HL-60/S4 treated with phorbol 12-myristate 13-acetate at 8.2 ng/mL for 4 days and 3 days (cell line): ENCODE data around the gene CYSRT1.

Source experiments
- in situ Hi-C: fragments of 300-500 bp; cut with MboI; formaldehyde crosslinking; loops from 2 replicates; pipeline ENCODE4 v1.15.0; 2022; ENCODE audit warnings: low sequenced_read_pairs

CYSRT1 gene

DNA sequence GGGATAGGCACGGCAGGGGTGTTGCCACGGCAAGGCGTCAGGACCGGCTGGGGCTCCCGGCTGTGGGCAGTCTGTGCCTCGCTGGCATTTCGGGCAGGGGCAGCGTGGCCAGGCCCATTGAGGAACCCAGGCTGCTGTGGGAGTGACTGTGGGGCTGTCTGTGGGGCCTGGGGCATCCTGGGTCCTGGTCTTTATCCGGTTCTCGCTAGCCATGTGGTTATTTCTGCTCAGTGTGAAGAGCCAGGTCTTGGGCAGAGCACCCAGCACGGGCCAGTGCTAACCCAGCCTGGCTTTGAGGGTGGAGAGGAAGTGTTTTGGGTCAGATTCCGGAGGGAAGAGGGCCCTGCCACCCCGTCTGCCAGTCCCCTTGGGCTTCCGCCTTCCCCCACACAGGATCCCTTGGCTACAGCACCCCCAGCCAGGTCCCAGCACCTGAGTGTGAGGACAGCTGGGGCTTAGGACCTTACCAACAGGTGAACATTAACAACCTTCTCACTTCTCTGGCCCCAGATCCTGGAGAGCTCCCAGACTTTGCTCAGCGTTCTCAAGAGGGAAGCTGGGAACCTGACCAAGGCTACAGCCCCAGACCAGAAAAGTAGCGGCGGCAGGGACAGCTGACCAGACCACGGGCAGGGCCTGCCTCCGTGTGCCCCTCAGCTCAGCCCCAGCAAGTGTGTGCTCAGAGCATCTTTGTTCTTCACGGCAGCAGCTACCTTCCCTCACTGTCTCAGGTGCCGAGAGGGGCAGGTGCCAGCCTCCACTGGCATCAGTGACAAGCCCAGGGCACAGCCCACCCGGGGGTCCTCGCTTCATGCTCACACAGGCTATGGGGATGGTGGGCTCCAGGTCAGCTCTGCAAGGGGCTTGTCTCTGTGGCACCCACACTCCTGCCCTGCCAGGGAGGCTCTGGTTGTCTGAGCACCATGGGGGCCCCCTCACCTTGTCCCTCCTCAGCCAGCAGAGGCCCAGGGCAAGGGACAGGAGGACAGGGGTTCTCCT is 35.4 kb upstream of the CYSRT1 start:
- in situ Hi-C loops, result no loop called here

DNA sequence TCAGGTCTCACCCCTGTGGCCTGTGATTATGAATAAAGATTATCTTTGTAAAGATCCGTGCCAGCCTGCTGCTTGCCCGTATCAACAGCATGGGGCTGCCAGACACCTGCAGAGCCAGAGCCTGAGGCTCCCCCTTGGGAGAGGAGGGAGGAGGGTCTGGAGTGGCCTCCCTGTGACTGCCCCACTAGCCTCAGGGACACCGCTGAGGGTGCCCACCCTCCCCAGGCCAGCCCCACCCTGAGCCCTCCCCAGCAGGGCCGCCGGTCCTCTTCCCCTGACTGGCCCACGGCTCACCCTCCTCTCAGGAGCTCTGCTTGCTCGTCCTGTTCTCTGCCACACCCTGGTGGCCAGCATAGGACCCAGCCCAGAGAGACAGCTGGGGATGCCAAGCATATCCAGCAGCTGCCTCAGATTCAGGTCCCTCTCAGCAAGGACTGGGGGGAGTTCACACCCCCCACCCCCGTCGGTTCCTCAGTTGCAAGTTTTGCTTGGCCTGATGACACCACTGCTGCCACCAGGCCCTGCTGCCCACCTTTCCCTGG is 34.6 kb upstream of the CYSRT1 start:
- in situ Hi-C loops, result no loop called here

DNA sequence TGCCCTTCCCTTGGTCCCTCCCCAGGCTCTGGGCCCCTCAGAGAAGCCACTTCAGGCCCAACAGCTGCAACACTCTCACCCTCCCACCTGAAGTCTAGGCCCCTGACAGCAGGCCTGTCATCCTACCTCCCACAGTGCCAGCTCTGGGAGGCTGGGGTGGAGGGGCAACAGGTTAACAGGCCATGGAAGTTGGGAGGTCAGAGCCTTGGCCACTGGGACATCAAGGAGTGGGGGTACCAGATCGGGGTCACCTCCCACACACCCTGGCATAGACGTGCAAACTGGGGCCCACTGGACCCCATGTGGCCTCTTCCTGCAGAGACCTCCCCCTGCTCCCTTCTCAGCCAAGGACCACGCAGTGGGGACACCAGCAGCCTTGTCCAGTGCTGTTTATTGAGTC is 33.7 kb upstream of the CYSRT1 start:
- in situ Hi-C loops, result no loop called here

DNA sequence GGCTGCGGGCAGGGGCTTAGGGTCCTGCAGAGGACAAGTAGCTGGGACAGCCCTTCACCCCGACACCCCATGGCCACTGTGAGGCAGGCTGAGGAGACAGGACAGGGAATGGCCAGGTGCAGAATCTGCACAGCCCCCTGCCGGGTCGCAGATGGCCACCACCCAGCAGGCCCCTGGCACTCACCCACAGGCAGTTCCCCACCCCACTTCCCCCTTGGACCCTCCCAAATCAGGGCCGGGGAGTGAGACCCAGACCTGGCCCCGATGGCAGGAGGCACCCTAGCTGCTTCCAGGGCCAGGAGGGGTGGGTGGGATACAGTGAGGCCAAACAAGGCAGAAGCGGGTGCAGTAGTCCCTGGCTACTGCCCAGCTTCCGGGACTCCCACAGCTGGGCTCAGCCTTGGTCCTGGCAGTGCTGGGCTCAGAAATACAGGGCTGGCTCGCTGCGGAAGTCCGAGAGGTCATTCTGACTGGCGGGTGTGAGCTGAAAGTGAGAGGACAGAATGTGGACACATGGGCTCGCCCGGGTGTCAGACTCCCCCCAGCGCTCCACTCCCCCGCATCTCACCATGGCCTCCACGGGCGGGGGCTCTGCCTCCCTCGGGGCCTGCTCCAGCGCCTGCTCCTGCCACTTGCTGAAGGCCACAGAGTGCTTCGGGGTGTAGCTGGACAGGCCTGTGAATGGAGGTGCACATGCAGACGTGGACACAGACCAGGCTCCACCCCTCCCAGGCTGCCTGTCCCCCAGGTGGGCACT is 33.1 kb upstream of the CYSRT1 start:
- in situ Hi-C loops, result no loop called here

DNA sequence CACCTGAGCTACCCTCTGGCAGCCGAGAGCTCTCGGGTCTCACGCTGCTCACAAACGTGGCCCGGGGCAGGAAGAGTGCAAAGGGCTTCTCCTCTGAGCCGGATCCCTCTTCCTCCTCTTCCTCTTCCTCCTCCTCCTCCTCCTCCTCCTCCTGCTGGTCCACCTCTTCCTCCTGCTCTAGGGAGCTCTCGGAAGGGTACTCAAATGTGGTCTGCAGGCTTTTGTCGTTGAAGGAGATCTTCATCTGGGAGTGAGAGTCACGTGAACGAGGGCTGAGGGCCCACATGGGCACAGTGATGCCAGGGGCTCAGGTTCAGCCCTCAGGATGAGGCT is 32.6 kb upstream of the CYSRT1 start:
- in situ Hi-C loops, result no loop called here

DNA sequence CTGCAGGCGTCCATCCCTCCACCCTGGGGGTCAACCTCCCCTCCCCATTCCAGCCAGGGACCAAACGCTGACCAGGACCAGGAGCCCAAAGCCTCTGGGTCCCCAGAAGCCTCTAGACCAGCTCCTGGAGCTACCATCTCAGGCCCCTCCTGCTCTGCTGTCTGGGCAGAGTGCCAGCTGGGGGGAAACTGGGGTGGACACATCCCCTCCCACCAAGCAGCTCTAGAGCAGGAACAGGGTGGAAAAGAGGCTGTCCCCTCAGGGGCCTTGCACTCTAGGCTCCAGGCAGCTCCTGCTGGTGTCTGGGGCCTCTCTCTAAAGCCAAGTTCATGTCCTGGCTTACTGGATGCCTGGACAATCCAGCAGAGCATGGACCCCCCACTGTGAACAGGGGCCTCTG is 32.1 kb upstream of the CYSRT1 start:
- in situ Hi-C loops, result no loop called here

DNA sequence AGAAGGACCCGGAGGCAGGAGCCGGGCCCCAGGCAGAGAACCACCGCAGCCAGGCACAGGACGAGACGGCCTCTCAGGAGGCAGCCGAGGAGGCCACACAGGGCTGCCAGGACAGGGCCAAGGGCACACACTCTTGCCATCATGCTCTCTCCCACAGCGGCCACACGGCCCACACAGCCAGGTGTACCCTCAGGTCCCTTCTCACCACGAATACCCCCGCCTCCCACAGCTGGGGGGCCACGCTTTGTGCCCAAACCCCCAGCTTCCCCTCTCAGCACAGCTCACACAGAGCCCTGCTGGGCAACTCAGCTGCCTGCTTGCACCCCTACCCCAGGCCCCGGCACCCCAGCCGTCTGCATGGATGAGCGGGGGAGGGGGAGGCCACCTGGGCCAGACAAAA is 31.2 kb upstream of the CYSRT1 start:
- in situ Hi-C loops, result no loop called here

DNA sequence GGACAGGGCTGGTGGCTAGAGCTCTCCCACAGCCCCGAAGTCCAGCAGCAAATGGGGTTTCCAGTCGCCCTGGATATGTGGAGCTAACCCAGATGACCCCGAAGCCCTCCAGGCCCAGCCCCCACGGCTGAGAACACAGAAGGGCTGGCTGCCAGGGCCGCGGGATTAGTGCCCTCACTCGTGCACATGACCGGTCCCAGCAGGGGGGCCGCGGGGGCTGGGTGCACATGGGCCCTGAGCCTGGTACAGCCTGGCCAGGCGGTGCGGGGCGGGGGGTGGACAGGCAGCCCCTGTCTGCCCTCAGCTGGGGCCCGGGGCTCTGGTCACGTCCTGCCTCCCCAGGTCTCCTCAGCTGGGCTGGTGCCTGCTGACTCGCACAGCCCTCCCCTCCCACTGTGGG is 30.6 kb upstream of the CYSRT1 start:
- in situ Hi-C loops, result no loop called here

DNA sequence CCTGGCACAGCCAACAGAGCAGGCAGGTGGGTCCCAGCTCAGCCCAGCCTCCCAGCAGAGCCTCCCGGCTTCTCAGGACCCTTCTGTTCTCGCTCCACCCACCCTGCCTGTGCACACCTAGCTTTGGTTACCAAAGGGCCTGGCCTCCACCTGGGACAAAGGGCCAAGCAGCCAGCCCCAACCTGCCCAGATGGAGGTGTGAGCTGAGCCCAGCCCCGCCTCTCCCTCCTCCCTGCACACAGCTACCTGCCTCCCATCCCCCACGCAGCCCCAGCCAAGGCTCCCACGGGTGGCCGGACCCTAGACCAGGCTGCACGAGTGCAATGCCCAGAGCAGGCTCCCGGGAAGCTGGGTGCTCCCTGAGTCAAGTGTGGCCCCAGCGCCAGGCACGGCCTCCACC is 30.1 kb upstream of the CYSRT1 start:
- in situ Hi-C loops, result no loop called here

DNA sequence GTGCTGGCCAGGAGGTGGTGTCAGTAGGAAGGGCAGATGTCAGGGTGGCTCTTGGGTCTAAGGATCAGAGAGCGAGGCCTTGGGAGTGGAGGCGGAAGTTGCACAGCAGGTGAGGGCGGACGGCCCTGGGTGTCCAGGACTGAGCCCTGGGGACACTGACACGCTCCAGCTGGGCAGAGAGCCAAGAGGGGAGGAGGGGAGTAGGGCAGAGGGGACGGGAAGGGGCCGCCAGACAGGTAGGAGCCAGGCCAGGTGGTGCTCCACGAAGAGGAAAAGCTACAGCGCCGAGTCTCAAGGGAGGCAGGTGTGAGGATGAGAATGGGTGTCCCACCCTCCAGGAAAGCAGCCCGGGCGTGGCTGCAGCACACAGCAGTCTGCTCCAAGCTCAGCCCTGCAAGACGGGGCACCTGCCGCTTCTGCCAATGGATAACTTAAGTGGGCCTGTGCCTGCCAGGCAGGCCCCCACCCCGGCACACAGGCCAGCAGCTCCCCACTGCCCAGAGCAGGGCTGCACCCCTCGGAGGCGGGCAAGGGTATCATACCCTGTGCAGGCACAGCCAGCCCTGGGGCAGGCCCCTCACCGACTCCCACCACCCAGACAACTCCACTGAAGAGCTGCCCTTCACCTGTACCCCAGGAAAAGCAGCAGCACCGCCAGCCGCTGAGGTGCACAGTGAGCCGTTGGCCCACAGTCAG is 29.3 kb upstream of the CYSRT1 start:
- in situ Hi-C loops, result no loop called here

DNA sequence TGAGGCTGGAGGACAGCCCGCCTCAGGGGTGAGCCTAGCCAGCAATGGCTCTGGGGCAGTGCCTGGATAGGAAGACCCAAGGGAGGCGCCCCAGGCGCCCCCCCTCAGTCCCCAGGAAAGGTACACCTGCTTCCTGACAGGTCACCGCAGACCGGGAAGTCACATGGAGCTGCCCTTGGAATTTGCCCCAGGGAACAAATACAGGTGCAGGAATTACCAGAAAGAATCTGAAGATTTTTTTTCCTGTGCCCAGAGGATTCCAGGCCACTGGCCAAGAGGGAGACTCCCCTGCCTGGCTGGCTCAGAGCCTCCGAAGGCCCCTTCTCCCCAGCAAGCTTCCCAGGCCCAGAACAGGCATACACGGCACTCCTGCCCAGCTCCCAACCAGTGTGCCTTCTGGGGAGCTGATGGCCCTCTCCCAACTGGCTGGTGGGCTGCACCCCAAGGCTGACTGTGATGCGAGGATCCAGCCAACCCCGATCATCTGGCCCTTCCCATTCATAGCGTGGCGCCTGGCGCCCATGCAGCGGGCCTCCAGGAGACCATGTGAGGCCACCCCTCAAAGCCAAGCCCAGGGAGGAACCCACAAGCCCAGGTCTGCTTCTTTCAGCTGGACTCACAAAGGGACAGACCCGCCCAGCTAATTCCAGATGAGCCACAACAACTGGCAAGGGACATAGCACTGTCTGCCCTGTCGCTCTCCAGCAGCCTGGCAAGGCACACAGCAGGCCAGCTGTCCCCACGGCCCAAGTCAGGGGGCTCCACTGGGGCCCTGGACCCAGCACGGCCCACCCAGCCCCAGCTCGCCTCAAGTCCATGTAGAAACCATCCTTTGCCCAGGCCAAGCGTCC is 26.7 kb upstream of the CYSRT1 start:
- in situ Hi-C loops, result no loop called here

DNA sequence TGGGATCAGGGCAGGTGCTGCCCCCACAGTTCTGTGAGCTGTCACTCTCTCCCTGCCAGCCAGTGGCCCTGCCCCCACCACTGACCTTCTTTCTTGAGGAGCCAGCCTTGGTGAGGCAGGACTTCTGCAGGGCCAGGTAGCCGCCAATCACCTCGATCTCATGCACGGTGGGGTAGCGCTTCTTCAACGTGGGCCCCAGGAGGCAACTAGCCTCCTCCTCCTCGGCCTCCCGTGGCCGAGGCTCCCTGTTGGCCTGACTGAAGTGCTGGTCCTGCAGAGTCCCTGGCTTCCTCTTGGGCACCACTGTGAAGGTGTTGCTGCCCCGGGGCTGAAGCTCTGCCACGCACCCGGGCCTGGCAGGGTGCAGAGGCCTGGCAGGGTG is 26.1 kb upstream of the CYSRT1 start:
- in situ Hi-C loops, result no loop called here

DNA sequence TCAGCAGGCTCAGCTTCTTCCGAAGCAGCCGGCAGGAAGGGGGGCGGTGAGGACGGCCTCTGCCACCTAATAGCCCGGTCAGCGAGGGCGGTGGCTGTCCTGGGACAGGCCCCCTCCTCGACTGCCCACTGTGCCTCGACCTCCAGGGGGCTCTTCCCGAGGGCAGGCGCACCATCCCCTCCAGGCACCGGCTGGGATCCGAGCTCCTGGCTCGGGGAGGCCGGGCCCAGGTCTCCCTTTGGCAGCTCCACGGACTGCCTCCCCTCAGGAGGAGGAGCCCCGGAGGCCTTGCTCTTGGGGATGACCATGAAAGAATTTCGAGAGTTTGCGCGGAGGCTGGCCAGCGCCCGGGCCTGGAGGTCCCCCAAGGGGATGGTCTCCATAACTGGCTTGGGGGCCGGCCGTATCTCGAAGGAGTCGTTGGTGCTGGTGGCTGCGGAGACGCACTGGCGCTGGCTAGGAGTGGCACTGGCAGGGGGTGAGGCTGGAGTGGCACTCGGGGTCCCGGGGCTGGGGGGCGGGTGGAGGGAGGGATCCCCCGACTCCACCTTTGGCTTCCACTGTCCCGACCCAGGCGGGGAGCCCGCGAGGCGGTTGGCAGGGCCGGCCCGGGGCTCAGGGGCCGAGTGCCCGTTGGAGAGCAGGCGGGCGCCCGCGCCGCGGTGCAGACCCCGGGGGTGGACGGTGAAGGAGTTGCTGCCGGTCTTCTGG is 25.4 kb upstream of the CYSRT1 start:
- in situ Hi-C loops, result no loop called here

DNA sequence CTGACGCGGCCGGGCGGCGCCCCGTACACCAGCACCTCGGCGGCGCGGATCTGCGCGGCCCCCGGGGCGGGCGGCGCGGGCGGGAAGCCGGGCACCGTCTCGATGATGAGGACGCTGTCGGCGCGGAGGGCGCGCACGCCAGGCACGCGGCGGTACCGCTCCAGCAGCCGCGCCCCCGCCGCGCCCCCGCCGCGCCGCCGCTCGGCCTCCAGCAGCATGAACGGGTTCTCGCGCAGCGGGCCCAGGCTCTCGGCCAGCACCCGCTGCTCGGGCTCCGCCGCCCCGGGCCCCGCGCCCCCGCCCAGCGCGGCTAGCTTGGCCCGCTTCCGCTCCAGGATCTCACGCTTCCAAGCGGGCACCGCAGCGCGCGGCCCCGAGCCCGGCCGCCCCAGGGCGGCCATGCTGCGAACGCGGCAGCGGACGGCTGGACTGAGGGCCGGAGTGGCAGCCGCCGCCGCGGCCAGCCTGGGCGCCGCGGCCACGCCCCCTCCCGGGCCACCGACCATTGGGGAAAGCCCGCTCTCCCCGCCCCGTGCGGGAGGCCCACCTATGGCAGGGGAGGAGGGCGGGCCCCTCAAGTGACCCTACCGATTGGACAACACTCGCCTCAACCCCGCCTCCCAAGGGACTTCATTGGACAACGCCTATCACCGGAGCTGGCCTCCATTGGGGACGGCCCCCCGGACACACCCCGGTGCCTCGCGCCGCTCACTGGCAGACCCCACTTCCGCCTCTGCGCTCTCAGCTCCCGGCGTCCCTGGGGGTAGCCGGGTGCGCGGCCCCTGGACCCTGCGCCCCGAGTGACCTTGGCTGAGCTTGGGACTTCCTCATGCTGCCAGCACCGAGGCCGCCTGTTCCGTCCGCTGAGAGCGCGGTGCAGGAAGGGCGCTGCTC is 24.4 kb upstream of the CYSRT1 start, which contains the start of gene TPRN:
Gene TPRN, minus strand, starts transcription at position 431 of the 894 bp plus-strand sequence. Its CDS starts 30 bp downstream, at position 401.
- in situ Hi-C loops, result no loop called here

DNA sequence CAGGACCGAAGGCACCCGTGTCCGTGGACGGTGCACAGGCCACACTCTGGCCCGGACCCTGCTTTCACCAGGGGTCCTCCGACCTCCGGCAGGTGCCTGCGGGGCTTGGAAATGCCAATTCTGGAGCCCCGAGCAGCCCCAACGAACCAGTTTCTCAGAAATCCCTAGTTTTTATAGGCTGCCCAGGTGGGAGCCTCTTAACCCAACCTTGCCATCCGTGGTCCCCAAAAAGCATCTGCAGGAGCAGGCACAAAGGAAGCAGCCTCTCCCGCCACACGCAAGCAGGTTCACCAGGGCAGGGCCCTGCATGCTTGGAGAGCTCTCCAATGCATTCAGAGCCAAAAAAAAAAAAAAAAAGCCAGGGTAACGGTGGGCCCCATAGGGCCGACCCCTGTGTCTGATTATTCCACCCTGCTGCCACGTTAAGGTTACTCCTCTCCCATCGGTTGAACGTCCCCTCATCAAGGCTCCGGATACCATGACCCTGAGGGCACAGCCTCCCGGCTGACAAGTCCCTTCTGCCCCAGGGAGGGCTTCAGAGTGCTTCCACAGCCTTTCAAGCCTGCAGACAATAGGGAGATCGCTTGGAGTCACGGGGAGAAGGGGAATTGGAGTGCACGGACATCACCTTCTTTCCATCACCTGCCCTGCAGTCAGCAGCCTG is 23.6 kb upstream of the CYSRT1 start:
- in situ Hi-C loops, result no loop called here

DNA sequence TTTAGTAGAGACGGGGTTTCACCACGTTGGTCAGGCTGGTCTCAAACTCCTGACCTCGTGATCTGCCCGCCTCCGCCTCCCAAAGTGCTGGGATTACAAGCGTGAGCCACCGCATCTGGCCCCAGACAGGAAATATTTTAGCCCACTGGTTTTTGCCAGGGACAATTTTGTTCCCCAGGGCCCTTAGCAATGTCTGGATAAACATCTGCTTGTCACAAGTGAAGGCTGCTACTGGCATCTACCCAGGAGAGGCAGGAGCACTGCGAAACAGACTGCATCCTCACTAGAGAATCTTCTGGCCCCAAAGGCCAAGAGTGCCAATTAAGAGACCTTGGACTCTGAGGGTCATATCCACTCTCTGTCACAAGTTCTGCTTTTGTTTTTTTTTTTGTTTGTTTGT is 22.0 kb upstream of the CYSRT1 start:
- in situ Hi-C loops, result no loop called here

DNA sequence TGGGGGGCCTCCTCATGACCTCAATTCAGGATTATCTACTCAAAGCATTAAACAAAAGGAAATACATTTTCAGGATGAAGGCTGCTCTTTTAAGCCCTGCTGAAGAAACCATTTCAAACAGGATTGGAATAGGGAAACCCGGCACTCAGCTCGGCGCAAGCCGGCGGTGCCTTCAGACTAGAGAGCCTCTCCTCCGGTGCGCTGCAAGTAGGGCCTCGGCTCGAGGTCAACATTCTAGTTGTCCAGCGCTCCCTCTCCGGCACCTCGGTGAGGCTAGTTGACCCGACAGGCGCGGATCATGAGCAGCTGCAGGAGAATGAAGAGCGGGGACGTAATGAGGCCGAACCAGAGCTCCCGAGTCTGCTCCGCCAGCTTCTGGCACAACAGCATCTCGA is 20.2 kb upstream of the CYSRT1 start:
- in situ Hi-C loops, result no loop called here
